T-helper 2 cell treated with Interferon-gamma antibody and Interleukin-4, amounts not matched to agents 100 ng/mL and 5 ng/mL, for 36 hours (primary cell): ENCODE results near the gene ART1. TPM values are rescaled to one million over a fixed set of nuclear protein-coding genes. Genes with fewer than 3 reads are reported as not detected.
"Not testable (repeated sequence)": the region's sequence is repeated elsewhere in the genome, so short reads cannot be mapped to it uniquely, and the experiment has no call there.

Experiments
- intact Hi-C: fragments of 100-400 bp; cut with micrococcal nuclease; formaldehyde crosslinking; loops from one replicate; pipeline ENCODE4 v1.15.1; 2023
- total RNA-seq: library from RNA; stranded (reverse); gene quantifications from 2 replicates; pipeline ENCODE4 v1.2.3, GENCODE V29; 2022

ART1 gene
- total RNA-seq, 1 donor from 2014 or later: not detected

DNA sequence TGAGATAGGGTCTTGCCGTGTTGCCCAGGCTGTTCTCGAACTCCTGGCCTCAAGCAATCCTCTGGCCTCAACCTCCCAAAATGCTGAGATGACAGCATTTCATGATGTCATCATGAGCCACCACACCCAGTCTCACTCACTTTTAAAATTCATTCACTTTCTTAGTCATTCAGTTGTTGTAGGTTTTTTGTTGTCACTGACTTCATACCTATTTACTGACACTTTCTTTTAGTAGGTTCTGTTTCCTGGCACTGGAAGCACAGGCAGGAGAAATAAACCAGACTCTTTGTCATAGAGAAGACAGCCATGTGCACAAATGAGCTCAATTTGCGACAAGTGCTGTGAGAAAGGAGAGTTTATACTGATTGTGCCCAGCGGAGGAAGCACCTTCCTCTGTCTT, 13.6 kb upstream of the ART1 start:
- intact Hi-C loops: no loop called here

DNA sequence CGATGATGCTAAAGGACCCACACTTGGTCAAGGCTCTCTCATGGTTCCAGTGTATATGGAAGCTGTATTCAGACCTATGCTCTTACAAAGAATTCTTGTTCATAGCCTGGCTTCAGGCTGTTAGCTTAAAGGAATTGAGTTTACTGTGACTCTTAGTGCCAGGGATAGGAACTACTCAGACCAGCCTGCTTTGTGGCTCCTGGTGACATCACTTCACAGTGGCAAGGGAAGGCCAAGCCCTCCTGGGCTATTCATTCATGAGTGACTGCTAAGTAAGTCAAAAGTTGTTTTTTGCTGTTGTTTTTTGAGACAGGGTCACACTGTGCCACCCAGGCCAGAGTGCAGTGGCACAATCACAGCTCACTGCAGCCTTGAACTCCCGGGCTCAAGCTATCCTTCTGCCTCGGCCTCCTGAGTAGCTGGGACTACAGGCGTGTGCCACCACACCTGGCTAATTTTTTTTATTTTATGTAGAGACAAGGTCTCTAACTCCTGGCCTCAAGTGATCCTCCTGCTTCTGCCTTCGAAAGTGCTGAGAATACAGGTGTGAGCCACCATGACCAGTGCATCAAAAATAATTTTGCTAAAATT, 12.8 kb upstream of the ART1 start:
- intact Hi-C loops: no loop called here

DNA sequence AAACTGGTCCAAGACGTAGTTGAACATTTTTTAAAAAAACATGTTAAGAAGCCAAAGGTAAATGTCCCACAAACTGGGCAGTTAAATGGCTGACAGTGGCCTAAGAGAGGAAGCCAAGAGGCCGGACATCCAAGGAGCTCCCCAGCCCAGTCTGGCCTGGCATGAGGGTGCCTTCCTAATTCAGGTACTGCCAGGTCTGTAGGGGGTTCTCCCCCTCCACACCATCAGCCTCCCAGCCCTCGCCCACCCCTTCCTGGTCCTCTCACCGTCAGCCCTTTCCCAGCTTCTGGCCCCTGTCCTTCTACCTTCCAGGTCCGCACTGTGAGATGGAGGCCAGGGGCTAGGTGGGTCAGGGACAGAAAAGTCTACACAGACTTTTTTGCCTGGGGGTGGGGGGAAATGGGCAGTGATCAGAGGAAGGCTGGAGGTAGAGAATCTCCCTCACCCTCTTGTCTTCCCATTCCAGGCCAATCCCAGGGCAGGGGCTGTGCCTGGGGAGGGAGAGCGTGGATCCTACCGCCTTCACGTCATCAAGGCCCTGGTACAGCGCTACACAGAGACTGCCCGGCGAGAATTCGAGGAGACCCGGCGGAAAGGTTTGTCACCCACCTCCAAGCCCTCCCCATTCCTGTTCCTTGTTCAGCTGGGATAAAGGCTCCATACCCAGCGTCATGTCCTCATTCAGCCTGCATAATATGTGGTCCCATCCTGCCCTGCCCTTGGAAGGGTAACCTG, 9.1 kb upstream of the ART1 start:
- intact Hi-C loops: no loop called here

DNA sequence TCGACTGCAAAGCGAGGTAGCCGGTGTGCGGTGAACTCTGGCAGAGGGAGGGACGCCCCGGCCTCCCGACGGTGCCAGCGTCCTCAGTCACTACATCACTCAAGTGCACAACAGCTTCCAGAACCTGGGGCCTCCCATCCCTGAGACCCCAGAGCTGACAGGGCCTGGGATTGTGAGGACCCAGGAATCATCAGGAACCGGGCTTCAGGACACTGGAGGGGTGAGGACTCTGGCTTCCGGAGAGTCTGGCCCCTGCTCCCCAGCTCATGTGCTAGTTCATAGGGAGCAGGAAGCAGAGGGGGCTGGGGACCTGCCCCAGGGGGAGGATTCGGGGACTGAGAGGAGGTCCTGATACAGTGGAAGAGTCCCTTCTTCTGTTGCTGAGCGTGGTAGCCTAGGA, 7.7 kb upstream of the ART1 start:
- intact Hi-C loops: no loop called here

DNA sequence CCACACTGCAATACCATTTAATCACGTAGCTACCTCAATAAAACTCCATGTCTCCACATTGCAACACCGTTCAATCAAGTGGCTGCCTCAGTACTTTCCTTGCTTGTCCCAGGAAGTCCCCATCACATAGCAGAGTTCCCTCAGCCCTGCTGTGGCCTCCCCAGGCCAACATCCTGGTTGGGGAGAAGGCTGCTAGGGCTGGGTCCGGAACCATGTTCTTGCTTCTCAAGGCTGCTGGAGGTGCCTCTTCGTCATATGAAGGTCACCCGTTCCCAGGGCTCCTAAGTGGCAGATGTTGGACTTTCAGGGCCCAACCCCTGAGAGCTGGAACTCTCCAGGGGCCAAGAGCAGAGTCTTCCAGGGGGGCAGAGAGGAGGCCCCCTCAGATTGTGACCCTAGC, 6.4 kb upstream of the ART1 start:
- intact Hi-C loops: no loop called here

- intact Hi-C loops: no loop called here
Observed at GRCh38 chr11:3639841-3640240, 5.1 kb upstream of the ART1 start.

- intact Hi-C loops: no loop called here
Observed at GRCh38 chr11:3641191-3641590, 3.7 kb upstream of the ART1 start.

DNA sequence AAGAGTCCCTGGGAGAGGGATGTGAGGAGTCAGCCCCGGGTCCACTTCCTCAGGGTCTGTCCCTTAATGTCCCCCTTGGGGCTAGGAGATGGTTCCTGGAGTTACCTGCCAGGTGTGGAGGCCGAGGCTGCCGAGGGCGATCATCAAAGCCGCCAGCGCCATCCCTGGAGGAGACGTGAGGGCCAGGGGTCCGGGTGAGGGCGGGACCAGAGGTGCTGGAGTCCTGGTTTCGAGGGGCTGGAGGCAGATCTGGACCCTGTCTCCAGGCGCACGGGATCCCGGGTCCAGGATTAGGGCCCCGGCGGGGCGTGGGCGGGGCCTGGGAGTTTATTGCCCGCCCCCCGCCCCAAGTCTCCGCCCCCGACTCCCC, 3.2 kb upstream of the ART1 start, which contains the start of gene ART5:
Gene ART5, minus strand, starts transcription at position 292 of the 370 bp plus-strand sequence. Its CDS starts 130 bp downstream, at position 162.
- intact Hi-C loops: no loop called here

DNA sequence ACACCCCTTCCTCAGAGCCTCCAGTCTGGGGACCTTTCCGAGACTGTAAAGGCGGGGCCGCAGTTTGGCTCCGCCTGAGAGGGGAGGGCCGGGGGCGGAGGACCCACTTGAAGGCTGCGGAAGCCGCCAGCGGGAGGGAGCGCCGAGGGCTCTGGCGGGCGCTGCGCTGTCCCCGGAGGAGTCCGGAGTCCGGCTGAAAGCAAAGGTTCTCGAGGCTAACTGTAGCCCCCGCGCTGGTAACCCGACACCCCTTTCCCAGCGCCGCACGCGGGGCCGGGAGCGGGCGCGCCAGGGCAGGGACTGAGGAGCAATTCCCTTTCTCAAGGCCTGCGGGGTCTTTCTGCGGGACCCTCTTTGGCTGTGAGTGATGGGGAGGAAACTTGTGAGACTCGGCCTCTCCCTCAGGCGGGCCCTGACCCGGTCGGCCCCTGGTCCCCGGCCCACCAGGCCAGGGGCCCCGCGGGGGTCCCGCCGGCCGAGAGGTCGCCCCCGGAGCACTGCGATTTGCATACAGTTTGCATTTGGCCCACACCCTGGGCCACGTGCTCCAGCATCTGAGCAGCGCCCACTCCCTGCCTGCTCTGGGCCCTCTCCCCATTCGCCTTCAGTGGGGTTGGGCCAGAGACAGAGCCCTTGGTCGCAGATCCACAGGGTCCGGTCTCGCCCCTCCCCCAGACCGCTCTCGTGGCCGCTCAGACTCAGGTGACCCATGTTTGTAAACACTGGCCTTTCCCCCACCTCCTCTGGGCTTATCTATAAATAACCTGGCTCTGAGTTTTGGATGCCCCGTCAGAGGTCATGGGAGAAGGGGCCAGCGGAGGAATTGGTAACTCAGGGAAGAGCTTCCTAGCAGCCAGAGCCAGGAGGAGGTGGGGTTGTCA, 2.6 kb upstream of the ART1 start:
- intact Hi-C loops: no loop called here

DNA sequence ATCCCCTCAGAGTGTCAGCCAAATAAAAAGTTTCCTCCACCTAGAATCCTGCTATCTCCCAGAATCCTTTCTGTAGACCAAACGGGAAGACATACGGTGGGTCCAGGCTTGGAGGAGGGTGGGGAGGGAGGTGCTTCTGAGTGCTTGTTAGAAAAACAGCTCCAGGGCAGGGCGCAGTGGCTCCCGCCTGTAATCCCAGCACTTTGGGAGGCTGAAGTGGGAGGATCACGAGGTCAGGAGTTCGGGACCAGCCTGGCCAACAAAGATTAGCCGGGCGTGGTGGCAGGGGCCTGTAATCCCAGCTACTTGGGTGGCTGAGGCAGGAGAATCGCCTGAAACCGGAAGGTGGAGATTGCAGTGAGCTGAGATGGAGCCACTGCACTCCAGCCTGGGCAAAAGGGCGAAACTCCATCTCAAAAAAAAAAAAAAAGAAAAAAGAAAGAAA, 1.8 kb upstream of the ART1 start:
- intact Hi-C loops: not testable (repeated sequence)

GRCh38 chr11:3645552-3645951, 624 bp downstream of the ART1 start:
- intact Hi-C loops: no loop called here

DNA sequence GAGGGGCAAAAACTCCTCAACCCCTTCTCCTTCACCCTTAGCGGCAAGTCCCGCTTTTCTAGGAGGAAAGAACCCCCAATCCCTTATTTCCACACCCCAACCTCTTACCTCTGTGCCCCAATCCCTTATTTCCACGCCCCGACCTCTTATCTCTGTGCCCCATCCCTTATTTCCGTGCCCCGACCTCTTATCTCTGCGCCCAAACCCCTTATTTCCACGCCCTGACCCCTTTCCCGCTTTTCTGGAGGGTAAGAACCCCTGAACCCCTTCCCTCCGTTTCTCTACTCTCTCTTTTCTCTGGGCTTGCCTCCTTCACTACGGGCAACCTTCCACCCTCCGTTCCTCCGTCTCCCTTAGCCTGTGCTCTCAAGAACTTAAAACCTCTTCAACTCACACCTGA, 3.9 kb downstream of the ART1 start:
- intact Hi-C loops: not testable (repeated sequence)

DNA sequence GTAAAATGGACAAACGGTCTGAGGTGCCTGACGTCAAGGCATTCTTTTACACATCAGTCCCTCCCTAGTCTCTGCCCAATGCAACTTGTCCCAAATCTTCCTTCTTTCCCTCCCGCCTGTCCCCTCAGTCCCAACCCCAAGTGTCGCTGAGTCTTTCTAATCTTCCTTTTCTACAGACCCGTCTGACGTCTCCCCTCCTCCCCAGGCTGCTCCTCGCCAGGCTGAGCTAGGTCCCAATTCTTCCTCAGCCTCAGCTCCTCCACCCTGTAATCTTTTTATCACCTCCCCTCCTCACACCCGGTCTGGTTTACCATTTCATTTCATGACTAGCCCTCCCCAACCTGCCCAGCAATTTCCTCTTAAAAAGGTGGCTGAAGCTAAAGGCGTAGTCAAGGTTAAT, 4.4 kb downstream of the ART1 start:
- intact Hi-C loops: not testable (repeated sequence)

- intact Hi-C loops: not testable (repeated sequence)
Observed at GRCh38 chr11:3652514-3652913, 7.6 kb downstream of the ART1 start.

GRCh38 chr11:3655547-3655946, 10.6 kb downstream of the ART1 start:
- intact Hi-C loops: no loop called here

GRCh38 chr11:3657331-3657730, 12.4 kb downstream of the ART1 start:
- intact Hi-C loops: not testable (repeated sequence)

GRCh38 chr11:3658252-3658651, 13.3 kb downstream of the ART1 start:
- intact Hi-C loops: no loop called here

DNA sequence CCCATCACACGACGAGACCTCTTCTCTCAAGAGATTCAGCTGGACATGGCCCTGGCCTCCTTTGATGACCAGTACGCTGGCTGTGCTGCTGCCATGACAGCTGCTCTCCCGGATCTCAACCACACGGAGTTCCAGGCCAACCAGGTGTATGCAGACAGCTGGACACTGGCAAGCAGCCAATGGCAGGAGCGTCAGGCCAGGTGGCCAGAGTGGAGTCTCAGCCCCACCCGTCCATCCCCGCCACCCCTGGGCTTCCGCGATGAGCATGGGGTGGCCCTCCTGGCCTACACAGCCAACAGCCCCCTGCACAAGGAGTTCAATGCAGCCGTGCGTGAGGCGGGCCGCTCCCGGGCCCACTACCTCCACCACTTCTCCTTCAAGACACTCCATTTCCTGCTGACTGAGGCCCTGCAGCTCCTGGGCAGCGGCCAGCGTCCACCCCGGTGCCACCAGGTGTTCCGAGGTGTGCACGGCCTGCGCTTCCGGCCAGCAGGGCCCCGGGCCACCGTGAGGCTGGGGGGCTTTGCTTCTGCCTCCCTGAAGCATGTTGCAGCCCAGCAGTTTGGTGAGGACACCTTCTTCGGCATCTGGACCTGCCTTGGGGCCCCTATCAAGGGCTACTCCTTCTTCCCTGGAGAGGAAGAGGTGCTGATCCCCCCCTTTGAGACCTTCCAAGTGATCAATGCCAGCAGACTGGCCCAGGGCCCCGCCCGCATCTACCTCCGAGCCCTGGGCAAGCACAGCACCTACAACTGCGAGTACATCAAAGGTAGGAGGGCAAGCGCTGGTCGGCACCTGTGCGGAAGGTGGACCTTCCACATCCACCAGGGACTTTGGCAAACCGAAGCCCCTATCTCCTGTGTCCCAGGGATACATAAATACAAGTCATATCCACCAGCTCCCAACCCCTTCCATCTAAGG, 14.9 kb downstream of the ART1 start:
- intact Hi-C loops: no loop called here

- intact Hi-C loops: no loop called here
Observed at GRCh38 chr11:3660960-3661359, 16.0 kb downstream of the ART1 start.

DNA sequence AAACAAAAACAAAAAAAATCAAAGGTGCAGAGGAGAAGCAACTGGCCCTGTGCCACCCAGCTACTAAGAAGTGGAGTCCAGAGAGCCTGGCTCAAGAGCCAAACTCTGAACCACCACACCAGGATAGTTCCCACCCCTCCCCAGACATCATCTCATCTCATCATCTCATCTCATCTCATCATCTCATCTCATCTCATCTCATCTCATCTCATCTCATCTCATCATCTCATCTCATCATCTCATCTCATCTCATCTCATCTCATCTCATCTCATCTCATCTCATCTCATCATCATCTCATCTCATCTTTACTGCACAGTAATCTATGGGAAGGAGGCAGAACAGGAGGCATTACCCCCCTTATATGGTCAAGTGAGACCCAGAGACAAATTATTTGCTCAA, 17.9 kb downstream of the ART1 start:
- intact Hi-C loops: no loop called here

GRCh38 chr11:3664032-3664630, 19.2 kb downstream of the ART1 start:
- intact Hi-C loops: no loop called here
